Stimulated activated CD4-positive, alpha-beta T cell treated with anti-CD3 and anti-CD28 coated beads, TNF-alpha, amount 100 ng/mL, for 48 hours (primary cell): Measurements from ENCODE around the gene PDZD7.

Experiments
- DNase-seq, 3 donors: peaks; one replicate each; pipeline ENCODE4 v3.0.0-alpha.2; 2020; ENCODE audit warnings: low read depth in 3 of 3

The PDZD7 gene

DNA sequence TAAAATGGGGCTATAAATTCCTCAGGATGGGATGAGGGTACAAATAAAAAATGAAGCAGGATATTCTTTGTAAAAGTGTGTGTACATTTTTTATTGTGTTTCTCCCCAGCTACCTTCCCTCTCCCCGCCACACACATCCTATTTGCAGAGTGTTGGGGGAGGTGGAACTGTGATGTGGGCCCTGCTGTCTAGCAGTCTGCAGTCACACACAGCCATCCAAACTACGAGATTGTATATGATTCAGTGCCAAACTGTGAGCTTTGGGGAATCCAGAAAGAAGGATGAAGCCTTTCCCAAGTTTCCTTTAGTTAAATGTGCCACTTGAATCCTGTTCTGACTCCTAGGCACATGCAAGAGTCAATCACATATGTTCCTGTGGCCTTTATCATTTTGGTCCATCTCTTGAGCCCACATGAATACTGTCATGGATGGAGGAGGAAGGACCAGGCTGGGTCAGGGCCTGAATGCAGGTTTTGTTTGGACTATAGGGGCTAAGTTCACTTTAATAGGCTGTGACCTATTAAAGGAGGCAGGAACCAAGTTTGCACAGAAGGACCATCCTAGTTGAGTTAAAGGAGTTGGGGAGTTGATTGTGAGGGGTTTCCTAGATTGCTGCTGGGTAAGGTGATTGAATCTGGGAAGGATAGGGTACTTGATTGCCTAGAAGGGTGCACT, 62.7 kb downstream of the PDZD7 start:
- no peak for DNase-seq

DNA sequence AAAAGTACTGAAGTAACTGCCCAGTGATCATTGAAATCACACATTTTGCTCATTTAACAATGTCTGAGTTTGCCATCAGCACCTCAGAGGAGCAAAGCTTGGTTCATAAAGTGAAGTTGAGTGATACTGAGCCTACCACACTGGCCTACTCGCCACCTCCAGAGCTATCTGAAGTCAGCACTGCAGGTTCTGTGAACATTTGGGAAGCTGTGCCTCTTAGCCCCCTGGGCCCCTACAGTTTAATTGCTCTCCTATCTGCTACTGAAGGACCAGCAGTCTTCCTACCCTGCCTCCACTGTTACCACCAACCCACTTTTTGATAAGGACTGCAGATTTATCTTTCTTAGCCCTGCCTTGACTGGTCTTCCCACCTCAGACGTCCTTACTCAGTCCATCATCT, 63.6 kb downstream of the PDZD7 start:
- DNase-seq, result no peak

DNA sequence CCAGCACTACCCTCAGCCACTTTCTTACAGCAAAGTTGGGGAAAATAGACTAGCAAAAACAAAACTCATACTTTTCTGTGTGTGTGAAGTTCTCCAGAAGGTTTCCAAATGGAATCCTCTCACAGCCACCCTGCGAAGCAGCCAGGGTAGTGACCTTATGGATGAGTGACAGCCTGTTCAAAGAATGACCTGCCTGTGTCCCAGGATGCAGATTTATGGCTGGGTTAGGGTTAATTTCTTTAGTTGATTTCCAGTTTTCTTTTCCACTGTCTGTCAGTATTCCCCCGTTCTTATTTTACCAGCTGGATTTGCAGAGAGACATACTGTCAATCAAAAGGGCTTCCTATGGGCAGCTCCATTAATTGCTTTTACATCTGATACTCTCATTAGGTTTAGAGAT, 64.0 kb downstream of the PDZD7 start:
- DNase-seq, result no peak

DNA sequence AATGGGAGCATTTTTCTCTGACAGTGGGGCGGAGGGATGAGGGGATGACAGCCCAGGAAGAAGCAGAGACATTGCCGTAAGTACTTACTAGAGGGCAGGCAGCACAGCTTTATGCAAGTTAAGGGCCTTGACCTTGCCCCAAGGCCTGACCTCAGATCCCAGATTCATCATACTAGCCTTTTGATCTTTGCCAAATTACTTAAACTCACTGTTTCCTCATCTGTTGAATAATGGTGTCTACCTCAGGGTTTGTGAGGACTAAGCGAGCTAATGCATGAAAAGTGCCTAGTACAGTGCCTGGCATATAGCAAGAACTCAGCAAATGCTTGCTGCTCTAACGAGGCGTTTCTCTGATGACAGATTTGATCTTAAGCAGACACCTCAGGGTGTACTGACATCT, 65.1 kb downstream of the PDZD7 start:
- no peak for DNase-seq

DNA sequence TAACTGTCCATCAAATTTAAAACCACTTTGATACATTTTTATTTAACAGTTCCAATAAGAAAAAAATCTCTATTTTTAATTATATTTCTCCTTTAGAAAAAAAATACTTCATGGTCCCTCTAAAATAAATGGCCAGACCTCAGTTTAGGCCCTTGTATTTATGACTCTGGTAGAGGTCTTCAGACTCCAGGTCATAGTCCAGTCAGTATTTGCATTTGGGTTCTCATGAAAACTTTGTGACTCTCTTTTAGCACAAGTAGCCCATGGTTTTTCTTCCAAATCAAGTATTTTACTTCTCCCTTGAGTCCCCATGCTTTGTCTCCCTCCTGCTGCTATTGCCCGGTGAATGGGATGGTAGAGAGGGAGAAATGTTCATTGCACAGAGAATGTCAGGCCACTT, 67.1 kb downstream of the PDZD7 start:
- DNase-seq, result no peak

DNA sequence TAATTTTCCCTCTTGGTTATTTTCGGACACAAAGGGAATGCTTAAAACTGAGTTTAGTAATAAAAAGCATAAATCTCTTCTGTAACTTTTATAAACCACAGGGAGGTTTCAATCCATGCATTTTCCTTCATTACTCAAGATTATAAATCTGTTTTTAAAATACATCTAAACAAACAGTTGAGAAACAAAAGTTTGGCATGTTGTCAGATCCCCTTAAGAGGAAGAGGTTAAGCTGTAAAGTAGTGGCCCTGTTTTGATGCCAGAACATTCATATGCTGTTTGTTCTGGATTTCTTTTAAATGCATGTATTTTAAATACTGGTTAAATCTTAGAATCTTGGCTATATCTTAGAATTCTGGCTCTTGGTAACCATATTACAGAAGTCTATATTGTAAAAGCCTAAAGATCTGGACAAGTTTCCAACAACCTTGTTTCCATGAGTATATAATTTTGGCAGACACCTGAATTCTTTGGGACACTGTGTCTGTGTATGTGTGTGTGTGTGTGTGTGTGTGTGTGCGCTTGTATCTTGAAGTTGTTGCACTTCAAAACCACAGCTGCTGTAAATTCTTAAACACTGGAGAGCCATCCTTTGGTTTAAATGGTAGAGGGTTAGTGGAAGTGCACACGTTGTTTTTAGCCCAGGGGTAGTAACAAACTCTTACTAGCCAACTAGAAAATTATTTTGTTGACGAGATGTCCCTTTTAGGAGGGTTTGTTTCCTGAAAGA, 68.4 kb downstream of the PDZD7 start:
- no peak for DNase-seq

DNA sequence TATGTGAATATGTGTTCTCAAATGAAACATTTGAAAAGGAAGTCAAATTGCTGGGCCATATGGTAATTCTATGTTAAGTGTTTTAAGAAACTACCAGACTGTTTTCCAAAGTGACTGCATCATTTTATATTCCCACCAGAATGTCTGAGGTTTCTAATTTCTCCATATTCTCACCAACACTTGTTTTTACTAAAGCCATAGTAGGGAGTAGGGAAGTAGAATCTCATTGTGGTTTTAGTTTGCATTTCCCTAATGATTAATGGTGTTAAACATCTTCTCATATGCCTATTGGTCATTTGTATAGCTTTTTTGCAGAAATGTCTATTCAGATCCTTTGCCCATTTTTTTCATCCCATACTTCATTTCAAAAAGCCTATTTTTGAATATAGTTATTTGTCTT, 70.7 kb downstream of the PDZD7 start:
- no peak for DNase-seq
